ENCODE results near the gene ALDH1L1. TPM values are rescaled to one million over a fixed set of nuclear protein-coding genes. Genes with fewer than 3 reads are reported as not detected.

The ALDH1L1 gene
- total and polyA plus RNA-seq, 9 of the 15 experiments (the other 6 are each of a cell fraction or from before 2014, with no cell fraction given): 0.06 to 1.9 (median 0.57) TPM; not detected in 1

DNA sequence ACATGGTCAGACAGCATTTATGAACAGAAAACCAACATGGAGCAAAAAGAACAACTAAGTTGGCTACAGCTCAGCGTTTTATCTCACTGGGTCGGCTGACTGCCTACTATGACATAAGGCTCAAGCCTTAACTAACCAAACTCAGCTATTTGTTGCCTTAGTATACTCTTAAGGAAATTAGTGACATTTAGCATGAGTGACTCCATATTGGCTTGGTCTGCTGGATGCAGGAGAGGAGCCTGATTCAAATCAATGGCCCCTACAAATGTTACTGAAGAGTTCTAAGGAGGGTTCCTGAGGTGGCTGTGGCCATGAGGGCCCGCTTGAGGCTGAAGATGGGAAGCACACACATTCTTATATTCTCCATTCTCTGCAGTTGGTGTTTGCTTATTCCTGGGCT is 20.1 kb upstream of the ALDH1L1 start:
- H3K9ac ChIP-seq (ENCODE audit: insufficient read depth in 1 of 2, low read depth in 2 of 2, low read length in 2 of 2): no peak overlapping the region
- no peaks in the 10 kb centered on the region; a peak in 1 of 5 replicates for H3K27me3 ChIP-seq (ENCODE audit: control insufficient read depth in 2 of 2, insufficient read depth in 2 of 2, low read length in 2 of 2)
- WGBS (ENCODE audit: insufficient coverage, low coverage, missing lambda C conversion rate): 0% methylated on average over 3 of the region's 3 CpGs
- no peak overlapping the region for H2AFZ ChIP-seq (ENCODE audit: low read depth, low read length)
- no peaks in the 10 kb centered on the region for H4K20me1 ChIP-seq (replicated peaks; ENCODE audit: control insufficient read depth, insufficient read depth, low read length)
- H3K27ac ChIP-seq (ENCODE audit: extremely low read depth, low read depth, low read length): no peak overlapping the region
- H3K4me3 ChIP-seq: no peak overlapping the region
- H3K9me3 ChIP-seq (replicated peaks; ENCODE audit: control insufficient read depth, insufficient read depth, low read depth, low read length): no peaks in the 10 kb centered on the region
- no peaks in the 10 kb centered on the region for H3K9me1 ChIP-seq (ENCODE audit: control insufficient read depth, insufficient read depth, low read length)
- no TSS peak for BruUV-seq (replicated peaks)
- no peak for FAIRE-seq
- ATAC-seq: no peak
- H3K36me3 ChIP-seq (ENCODE audit: control insufficient read depth, insufficient read depth, low read length): no peaks in the 10 kb centered on the region
- ChIA-PET POLR2A (interaction anchor here (0.7 to 1.2 kb wide), 2 partner anchors 40 to 96 kb away, joined by 3 read pairs; no protein-coding TSS in a partner anchor), CTCF (ENCODE audit: low intra/inter-chr PET ratio) (no interaction called here)
- DNase-seq (ENCODE audit: extremely low read depth in 1 of 4, low spot score in 3 of 4): no peak
- in situ Hi-C loops (cut with MboI): no loop called here
- no peaks in the 10 kb centered on the region; a peak in 1 of 5 replicates for H3K4me1 ChIP-seq (replicated peaks in 1 of 2; ENCODE audit: control insufficient read depth in 2 of 2, insufficient read depth in 2 of 2, low read length in 2 of 2)
- no peak overlapping the region for H3K4me2 ChIP-seq (ENCODE audit: insufficient read depth, low read length)
- H3K79me2 ChIP-seq (ENCODE audit: control insufficient read depth, insufficient read depth, low read length): no peaks in the 10 kb centered on the region
- intact Hi-C loops (cut with micrococcal nuclease): no loop called here
- TF ChIP-seq HIVEP1 (CRISPR knock-in tag; IDR thresholded peaks at IDR 0.05) (peak; percentile 92), ZNF41 (CRISPR knock-in tag; conservative IDR thresholded peaks at IDR 0.05) (peak; percentile 94), ZNF780A (CRISPR knock-in tag; IDR thresholded peaks at IDR 0.05) (peak; percentile 70; the same call in 1 of the 2 replicates), ZNF232 (CRISPR knock-in tag; IDR thresholded peaks at IDR 0.05) (no peak), ZNF324 (CRISPR knock-in tag; IDR thresholded peaks at IDR 0.05) (peak; percentile 70; the same call in 1 of the 2 replicates), ZNF507 (tag; conservative IDR thresholded peaks at IDR 0.05) (peak; percentile 57; the same call in 1 of the 2 replicates), CHD4 (IDR thresholded peaks at IDR 0.05; ENCODE audit: insufficient read depth, insufficient replicate concordance, low read depth, low read length, poor library complexity, severe bottlenecking) (no peak), ZC3H4 (CRISPR knock-in tag; IDR thresholded peaks at IDR 0.05; ENCODE audit: borderline replicate concordance) (no peak), ELF2 (CRISPR knock-in tag; IDR thresholded peaks at IDR 0.05) (no peak), ZNF764 (CRISPR knock-in tag; IDR thresholded peaks at IDR 0.05; ENCODE audit: low read depth) (no peak), ZNF75A (CRISPR knock-in tag; IDR thresholded peaks at IDR 0.05) (peak; percentile 77), ZNF133 (CRISPR knock-in tag; IDR thresholded peaks at IDR 0.05) (no peak), HDGF (IDR thresholded peaks at IDR 0.05) (no peak), NCOA4 (IDR thresholded peaks at IDR 0.05; ENCODE audit: partially characterized antibody) (no peak)
- TF ChIP-seq, protein P1, sequence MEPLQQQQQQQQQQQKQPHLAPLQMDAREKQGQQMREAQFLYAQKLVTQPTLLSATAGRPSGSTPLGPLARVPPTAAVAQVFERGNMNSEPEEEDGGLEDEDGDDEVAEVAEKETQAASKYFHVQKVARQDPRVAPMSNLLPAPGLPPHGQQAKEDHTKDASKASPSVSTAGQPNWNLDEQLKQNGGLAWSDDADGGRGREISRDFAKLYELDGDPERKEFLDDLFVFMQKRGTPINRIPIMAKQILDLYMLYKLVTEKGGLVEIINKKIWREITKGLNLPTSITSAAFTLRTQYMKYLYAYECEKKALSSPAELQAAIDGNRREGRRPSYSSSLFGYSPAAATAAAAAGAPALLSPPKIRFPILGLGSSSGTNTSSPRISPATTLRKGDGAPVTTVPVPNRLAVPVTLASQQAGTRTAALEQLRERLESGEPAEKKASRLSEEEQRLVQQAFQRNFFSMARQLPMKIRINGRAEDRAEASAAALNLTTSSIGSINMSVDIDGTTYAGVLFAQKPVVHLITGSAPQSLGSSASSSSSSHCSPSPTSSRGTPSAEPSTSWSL (CRISPR knock-in tag; IDR thresholded peaks at IDR 0.05; ENCODE audit: borderline replicate concordance): peak; percentile 81; the same call in 1 of the 2 replicates
- TF ChIP-seq, protein P2, sequence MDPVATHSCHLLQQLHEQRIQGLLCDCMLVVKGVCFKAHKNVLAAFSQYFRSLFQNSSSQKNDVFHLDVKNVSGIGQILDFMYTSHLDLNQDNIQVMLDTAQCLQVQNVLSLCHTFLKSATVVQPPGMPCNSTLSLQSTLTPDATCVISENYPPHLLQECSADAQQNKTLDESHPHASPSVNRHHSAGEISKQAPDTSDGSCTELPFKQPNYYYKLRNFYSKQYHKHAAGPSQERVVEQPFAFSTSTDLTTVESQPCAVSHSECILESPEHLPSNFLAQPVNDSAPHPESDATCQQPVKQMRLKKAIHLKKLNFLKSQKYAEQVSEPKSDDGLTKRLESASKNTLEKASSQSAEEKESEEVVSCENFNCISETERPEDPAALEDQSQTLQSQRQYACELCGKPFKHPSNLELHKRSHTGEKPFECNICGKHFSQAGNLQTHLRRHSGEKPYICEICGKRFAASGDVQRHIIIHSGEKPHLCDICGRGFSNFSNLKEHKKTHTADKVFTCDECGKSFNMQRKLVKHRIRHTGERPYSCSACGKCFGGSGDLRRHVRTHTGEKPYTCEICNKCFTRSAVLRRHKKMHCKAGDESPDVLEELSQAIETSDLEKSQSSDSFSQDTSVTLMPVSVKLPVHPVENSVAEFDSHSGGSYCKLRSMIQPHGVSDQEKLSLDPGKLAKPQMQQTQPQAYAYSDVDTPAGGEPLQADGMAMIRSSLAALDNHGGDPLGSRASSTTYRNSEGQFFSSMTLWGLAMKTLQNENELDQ (CRISPR knock-in tag; IDR thresholded peaks at IDR 0.05; ENCODE audit: borderline replicate concordance): no peak
